A673 (cell line): ENCODE results near the gene SYNE1. TPM values are rescaled to one million over a fixed set of nuclear protein-coding genes. Genes with fewer than 3 reads are reported as not detected.

ENCODE experiments used
- BruUV-seq: library from RNA; stranded (reverse); fragments of 400-500 nt; replicated peaks from 2 replicates; lab custom pipeline; 2021; lab: Mats Ljungman, UMichigan
- CTCF ChIA-PET: fragments of 300-600 bp; sonication (Branson Sonifier 250); formaldehyde crosslinking; loops from one replicate; lab custom pipeline; 2022; ENCODE audit warnings: antibody characterized with exemption; lab: Charles Lee
- POLR2A ChIA-PET: fragments of 300-600 bp; sonication (Branson Sonifier 250); formaldehyde crosslinking; loops from one replicate; lab custom pipeline; 2022; ENCODE audit warnings: antibody characterized with exemption; ENCODE audit not compliant: low non-redundant PET; lab: Charles Lee
- DNase-seq: peaks from one replicate; pipeline ENCODE4 v3.0.0-alpha.2; 2015; ENCODE audit warnings: low spot score
- H3K27ac ChIP-seq: fragments of 200-600 bp; sonication (generic); 2 replicates; pipeline ENCODE4 v1.5.1; 2016; ENCODE audit warnings: mixed run types, low read depth, mild to moderate bottlenecking, mixed read lengths, antibody characterized with exemption, low read length; ENCODE audit not compliant: poor library complexity, severe bottlenecking
- H3K27me3 ChIP-seq: fragments of 200-600 bp; sonication (generic); replicated peaks from 2 replicates; pipeline ENCODE4 v1.6.1; 2017; ENCODE audit warnings: mixed run types, low read depth, mild to moderate bottlenecking, mixed read lengths, antibody characterized with exemption, low read length; ENCODE audit not compliant: insufficient read depth, poor library complexity
- H3K36me3 ChIP-seq: fragments of 200-600 bp; sonication (generic); 2 replicates; pipeline ENCODE4 v1.6.1; 2016; ENCODE audit warnings: mixed run types, mild to moderate bottlenecking, mixed read lengths, antibody characterized with exemption, low read length; ENCODE audit not compliant: insufficient read depth, poor library complexity, severe bottlenecking
- H3K4me1 ChIP-seq: fragments of 200-600 bp; sonication (generic); 2 replicates; pipeline ENCODE4 v1.6.1; 2017; ENCODE audit warnings: mixed run types, mild to moderate bottlenecking, mixed read lengths, antibody characterized with exemption, low read length; ENCODE audit not compliant: insufficient read depth, poor library complexity, severe bottlenecking
- H3K4me3 ChIP-seq: fragments of 200-600 bp; sonication (generic); 2 replicates; pipeline ENCODE4 v1.5.1; 2016; ENCODE audit warnings: low read depth, mixed run types, mild to moderate bottlenecking, mixed read lengths, low read length; ENCODE audit not compliant: poor library complexity, severe bottlenecking
- H3K9me3 ChIP-seq: fragments of 200-600 bp; sonication (generic); 2 replicates; pipeline ENCODE4 v1.6.1; 2016; ENCODE audit warnings: mixed run types, low read depth, mild to moderate bottlenecking, mixed read lengths, antibody characterized with exemption, low read length; ENCODE audit not compliant: poor library complexity, severe bottlenecking
- CTCF ChIP-seq: fragments of 300-800, 200-600 bp; sonication (generic); conservative IDR thresholded peaks from 2 replicates; pipeline ENCODE4 v1.5.1; 2017; ENCODE audit warnings: low read depth, mild to moderate bottlenecking, antibody characterized with exemption, low read length, moderate library complexity, mixed read lengths
- EZH2 ChIP-seq: fragments of 200-600 bp; sonication (generic); IDR thresholded peaks from 2 replicates; pipeline ENCODE4 v1.6.1; 2017; ENCODE audit warnings: borderline replicate concordance, low read depth, mild to moderate bottlenecking, mixed read lengths, antibody characterized with exemption, low read length; ENCODE audit not compliant: poor library complexity, severe bottlenecking
- intact Hi-C: fragments of 100-400 bp; cut with micrococcal nuclease; formaldehyde crosslinking; loops from one replicate; pipeline ENCODE4 v1.10.0; 2022; ENCODE audit not compliant: unreplicated experiment
- total RNA-seq: library from RNA; stranded (reverse); gene quantifications from 2 replicates; pipeline ENCODE4 v1.2.3, GENCODE V29; 2021

The SYNE1 gene
- total RNA-seq, 1 experiment from 2014 or later: 12.1 TPM

DNA sequence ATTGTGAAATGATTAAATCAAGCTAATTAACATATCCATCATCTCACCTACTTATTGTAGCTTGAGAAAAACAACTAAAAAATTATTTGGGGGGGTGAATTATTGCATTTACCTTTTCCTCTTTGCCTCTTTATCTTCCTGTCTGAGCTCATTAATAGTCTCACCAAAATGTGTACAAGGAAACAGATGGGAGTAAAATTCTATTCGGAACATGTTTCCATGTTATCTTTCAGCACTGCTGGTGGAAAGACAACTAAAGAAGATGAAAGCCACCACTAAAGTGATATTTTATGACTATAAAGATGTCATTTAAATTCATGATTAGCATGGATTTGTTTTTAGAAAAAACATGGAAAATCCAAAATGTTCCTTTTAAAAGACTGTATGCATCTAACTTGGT is 102.6 kb downstream of the SYNE1 start:
- no peak overlapping the region for H3K27ac ChIP-seq
- POLR2A ChIA-PET: no interaction called here
- no peaks in the 10 kb centered on the region for H3K27me3 ChIP-seq
- BruUV-seq: no TSS peak
- no peak for TF ChIP-seq CTCF
- no peaks in the 10 kb centered on the region for H3K4me1 ChIP-seq
- H3K9me3 ChIP-seq: no peaks in the 10 kb centered on the region
- CTCF ChIA-PET: no interaction called here
- intact Hi-C loops: no loop called here
- DNase-seq: no peak
- H3K4me3 ChIP-seq: no peak overlapping the region
- H3K36me3 ChIP-seq: no peaks in the 10 kb centered on the region

GRCh38 chr6:152532556-152533422 is 104.4 kb downstream of the SYNE1 start:
- H3K4me1 ChIP-seq: no peaks in the 10 kb centered on the region
- ChIA-PET CTCF (no interaction called here), POLR2A (interaction anchor here (0.6 kb wide), 2 partner anchors 41 to 1050 kb away, joined by 3 read pairs; no protein-coding TSS in a partner anchor)

DNA sequence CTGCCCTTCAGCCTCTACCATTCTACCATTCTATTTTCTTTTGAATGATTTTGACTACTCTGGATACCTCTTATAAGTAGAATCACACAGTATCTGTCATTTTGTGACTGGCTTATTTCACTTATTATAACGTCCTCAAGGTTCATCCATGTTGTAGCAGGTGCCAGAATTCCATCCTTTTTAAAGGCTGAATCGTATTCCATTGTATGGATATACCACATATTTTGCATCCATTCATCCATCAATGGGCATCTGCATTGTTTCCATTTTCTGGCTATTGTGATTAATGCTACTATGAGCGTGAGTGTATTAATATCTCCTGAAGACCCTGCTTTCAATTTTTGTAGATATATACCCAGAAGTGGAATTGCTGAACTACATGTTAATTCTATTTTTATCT is 105.5 kb downstream of the SYNE1 start:
- no peak overlapping the region for H3K27ac ChIP-seq
- no TSS peak for BruUV-seq
- intact Hi-C loops: no loop called here
- no peak for DNase-seq
- no peaks in the 10 kb centered on the region for H3K27me3 ChIP-seq
- no peaks in the 10 kb centered on the region for H3K9me3 ChIP-seq
- H3K4me3 ChIP-seq: no peak overlapping the region
- no peaks in the 10 kb centered on the region for H3K4me1 ChIP-seq
- POLR2A ChIA-PET: no interaction called here
- CTCF ChIA-PET: no interaction called here
- TF ChIP-seq CTCF (no peak), EZH2 (no peak)
- H3K36me3 ChIP-seq: no peaks in the 10 kb centered on the region

More at GRCh38 chr6:152532556-152533422, 104.4 kb downstream of the SYNE1 start:
- no TSS peak for BruUV-seq
- H3K27me3 ChIP-seq: no peaks in the 10 kb centered on the region
- intact Hi-C loops: no loop called here
- no peak overlapping the region for H3K4me3 ChIP-seq
- TF ChIP-seq EZH2: no peak
- no peak for TF ChIP-seq CTCF
- no peak for DNase-seq
- H3K36me3 ChIP-seq: no peaks in the 10 kb centered on the region
- no peaks in the 10 kb centered on the region for H3K9me3 ChIP-seq
- no peak overlapping the region for H3K27ac ChIP-seq
